Gastrocnemius medialis (tissue), 4 donors: ENCODE measurements around the gene NMRK1.

Source experiments
- POLR2A ChIP-seq, 2 donors: fragments of 450-650 bp; IDR thresholded peaks; one replicate each; pipeline ENCODE4 v1.6.1; 2017; ENCODE audit warnings: antibody characterized with exemption in 2 of 2, mild to moderate bottlenecking in 2 of 2, moderate library complexity in 2 of 2
- TF ChIP-seq, protein P1 (sequence below), 5 experiments: fragments of 450-650 bp in 3 of 5; fragments of 200-600 bp in 2 of 5; sonication (generic) in 2 of 5; IDR thresholded peaks in 4 of 5; conservative IDR thresholded peaks in 1 of 5; 1 replicate in 4 of 5; 2 replicates in 1 of 5; pipeline ENCODE4 v1.5.1; 2016 to 2019; ENCODE audit warnings: antibody characterized with exemption in 5 of 5, mild to moderate bottlenecking in 3 of 5, moderate library complexity in 3 of 5

GRCh38 chr9:75087824-75088645 lies at the start of gene NMRK1, which contains the start of gene OSTF1:
- TF ChIP-seq, protein P1, sequence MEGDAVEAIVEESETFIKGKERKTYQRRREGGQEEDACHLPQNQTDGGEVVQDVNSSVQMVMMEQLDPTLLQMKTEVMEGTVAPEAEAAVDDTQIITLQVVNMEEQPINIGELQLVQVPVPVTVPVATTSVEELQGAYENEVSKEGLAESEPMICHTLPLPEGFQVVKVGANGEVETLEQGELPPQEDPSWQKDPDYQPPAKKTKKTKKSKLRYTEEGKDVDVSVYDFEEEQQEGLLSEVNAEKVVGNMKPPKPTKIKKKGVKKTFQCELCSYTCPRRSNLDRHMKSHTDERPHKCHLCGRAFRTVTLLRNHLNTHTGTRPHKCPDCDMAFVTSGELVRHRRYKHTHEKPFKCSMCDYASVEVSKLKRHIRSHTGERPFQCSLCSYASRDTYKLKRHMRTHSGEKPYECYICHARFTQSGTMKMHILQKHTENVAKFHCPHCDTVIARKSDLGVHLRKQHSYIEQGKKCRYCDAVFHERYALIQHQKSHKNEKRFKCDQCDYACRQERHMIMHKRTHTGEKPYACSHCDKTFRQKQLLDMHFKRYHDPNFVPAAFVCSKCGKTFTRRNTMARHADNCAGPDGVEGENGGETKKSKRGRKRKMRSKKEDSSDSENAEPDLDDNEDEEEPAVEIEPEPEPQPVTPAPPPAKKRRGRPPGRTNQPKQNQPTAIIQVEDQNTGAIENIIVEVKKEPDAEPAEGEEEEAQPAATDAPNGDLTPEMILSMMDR (IDR thresholded peaks at IDR 0.05 in 4 of 5, conservative IDR thresholded peaks at IDR 0.05 in 1 of 5): no peak
- peak; percentile 89 to 93 for TF ChIP-seq POLR2A (IDR thresholded peaks at IDR 0.05)
